ENCODE measurements around the gene SSUH2. TPM values are rescaled to one million over a fixed set of nuclear protein-coding genes. Genes with fewer than 3 reads are reported as not detected.
A peak's percentile ranks its signal among the peaks of the same experiment; 100 is the strongest.
"Not testable (repeated sequence)": the region's sequence is repeated elsewhere in the genome, so short reads cannot be mapped to it uniquely, and the experiment has no call there.

SSUH2 gene, protein sequence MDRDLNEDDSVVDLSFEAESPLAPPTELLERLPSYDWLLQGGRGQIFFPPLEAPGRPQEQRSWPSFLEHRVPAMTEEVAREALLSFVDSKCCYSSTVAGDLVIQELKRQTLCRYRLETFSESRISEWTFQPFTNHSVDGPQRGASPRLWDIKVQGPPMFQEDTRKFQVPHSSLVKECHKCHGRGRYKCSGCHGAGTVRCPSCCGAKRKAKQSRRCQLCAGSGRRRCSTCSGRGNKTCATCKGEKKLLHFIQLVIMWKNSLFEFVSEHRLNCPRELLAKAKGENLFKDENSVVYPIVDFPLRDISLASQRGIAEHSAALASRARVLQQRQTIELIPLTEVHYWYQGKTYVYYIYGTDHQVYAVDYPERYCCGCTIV
- total RNA-seq (2014; rRNA removed; shearing (Covaris generic)) = 0.24 and 1.5 TPM in 2 replicates

DNA sequence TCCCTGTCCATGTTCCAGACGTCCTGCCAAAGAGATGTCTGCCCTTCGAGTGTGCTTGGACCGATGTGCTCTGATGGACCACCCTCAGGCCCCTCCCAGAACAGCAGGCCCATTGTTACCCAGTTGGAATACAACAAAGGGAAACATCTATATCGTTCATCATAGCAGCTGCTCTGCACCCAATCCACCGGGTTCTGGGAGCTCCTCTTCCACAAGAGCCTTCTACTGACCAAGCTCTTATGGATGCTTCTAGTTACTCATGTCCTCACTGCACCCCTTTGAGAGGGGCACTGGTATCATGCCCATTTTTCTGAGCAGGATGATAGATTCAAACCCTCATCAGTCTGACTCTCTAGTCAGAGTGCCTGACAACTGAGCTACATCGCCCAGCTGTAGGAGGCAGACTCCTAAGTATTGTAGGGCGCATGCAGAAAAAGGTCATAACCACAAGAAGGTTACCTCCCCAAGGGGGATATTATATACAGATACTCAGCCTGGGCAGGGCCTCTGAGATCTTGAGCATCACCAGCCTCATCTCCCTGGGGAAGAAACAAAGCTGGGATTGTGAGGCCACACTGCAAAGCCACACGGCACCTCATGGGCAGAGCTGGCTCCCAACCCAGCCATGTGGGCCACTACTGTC lies at the start of gene SSUH2:
Gene SSUH2 (minus strand): TSS at position 51 of the 643 bp plus-strand sequence. CDS start 40 bp downstream, at position 11.
- DNase-seq (ENCODE audit: low read depth) = no peak

- DNase-seq (ENCODE audit: low read depth) = not testable (repeated sequence)
Observed at GRCh38 chr3:8691295-8691694, 46.7 kb upstream of the SSUH2 start.

- DNase-seq (ENCODE audit: low read depth) = not testable (repeated sequence)
Observed at GRCh38 chr3:8684992-8685391, 40.4 kb upstream of the SSUH2 start.

DNA sequence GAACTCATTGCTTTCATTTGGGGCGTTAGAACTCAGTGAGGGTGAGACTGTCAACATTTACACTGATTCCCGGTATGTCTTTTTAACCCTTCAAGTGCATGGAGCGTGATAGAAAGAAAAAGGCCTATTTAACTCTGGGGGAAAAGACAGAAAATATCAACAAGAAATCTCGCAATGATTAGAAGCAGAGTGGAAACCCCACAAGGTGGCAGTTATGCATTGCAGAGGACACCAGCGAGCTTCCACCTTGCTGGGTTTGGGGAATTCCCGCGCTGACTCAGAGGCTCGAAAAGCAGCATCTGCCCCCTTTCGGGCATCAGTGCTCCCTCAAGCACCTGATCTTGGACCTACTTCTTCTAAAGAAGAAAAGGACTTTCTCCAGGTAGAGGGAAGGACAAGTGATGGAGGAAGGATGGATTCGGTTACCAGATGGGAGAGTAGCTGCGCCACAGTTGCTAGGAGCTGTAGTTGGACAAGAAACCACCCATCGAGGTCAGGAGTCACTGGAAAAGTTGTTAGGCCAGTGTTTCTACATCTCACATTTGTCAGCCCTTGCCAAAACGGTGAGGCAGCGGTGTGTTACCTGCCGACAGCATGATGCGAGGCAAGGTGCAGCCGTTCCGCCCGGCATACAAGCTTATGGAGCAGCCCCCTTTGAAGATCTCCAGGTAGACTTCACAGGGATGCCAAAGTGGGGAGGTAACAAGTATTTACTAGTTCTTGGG lies 38.4 kb upstream of the SSUH2 start:
- DNase-seq (ENCODE audit: low read depth) = peak; percentile 33

- peak; percentile 70 for DNase-seq (ENCODE audit: low read depth)
Observed at GRCh38 chr3:8681881-8682538, 37.4 kb upstream of the SSUH2 start.

GRCh38 chr3:8681349-8681748 lies 36.8 kb upstream of the SSUH2 start:
- no peak for DNase-seq (ENCODE audit: low read depth)

DNA sequence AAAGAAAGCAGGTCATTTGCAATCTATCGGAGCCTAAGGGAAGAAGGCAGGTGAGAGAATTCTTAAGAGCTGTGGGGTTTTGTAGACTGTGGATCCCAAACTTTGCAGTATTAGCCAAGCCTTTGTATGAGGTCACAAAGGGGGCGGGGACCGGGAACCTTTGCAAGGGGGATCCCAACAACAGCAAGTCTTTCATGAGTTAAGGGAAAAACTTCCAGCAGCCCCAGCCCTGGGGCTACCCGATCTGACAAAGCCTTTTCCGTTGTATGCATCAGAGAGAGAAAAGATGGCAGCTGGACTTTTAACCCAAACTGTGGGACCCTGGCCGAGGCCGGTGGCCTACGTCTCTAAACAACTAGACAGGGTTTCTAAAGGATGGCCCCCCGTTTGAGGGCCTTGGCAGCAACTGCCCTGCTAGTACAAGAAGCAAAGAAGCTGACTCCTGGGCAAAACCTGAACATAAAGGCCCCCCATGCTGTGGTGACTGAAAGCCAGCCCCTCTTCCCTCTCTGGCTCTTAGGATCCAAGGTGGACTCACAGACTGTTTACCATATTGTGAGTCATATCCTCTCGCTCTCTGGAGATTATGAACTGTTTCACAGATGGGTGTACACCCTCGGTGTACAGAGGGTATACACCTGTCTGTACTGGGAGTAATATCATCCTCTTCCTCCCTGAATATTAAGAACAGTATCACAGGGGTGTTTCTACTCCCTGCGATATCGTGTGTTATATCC lies 35.4 kb upstream of the SSUH2 start:
- DNase-seq (ENCODE audit: low read depth) = peak; percentile 87

DNA sequence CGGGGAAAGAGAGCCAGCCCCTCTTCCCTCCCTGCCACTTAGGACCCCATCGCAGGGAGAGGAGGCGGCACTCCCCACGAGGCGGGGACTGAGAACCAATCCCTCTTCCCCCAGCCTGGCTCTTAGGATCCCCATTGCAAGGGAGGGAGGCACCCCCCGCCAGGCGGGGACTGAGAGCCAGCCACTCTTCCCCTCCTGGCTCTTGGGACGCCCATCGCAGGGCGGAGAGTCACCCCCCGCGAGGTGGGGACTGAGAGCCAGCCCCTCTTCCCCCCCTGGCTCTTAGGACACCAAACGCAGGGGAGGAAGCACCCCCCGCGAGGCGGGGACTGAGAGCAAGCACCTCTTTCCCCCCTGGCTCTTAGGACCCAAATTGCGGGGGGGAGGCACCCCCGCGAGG lies 34.2 kb upstream of the SSUH2 start:
- DNase-seq (ENCODE audit: low read depth) = peak; percentile 56

DNA sequence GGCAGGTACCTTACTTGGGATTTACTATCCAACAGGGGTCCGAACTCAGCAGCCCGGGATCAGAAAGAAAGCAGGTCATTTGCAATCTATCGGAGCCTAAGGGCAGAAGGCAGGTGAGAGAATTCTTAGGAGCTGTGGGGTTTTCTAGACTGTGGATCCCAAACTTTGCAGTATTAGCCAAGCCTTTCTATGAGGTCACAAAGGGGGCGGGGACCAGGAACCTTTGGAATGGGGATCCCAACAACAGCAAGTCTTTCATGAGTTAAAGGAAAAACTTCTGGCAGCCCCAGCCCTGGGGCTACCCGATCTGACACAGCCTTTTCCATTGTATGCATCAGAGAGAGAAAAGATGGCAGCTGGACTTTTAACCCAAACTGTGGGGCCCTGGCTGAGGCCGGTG lies 32.7 kb upstream of the SSUH2 start:
- peak; percentile 24 for DNase-seq (ENCODE audit: low read depth)

GRCh38 chr3:8675591-8675990 lies 31.0 kb upstream of the SSUH2 start:
- peak; percentile 81 for DNase-seq (ENCODE audit: low read depth)

DNA sequence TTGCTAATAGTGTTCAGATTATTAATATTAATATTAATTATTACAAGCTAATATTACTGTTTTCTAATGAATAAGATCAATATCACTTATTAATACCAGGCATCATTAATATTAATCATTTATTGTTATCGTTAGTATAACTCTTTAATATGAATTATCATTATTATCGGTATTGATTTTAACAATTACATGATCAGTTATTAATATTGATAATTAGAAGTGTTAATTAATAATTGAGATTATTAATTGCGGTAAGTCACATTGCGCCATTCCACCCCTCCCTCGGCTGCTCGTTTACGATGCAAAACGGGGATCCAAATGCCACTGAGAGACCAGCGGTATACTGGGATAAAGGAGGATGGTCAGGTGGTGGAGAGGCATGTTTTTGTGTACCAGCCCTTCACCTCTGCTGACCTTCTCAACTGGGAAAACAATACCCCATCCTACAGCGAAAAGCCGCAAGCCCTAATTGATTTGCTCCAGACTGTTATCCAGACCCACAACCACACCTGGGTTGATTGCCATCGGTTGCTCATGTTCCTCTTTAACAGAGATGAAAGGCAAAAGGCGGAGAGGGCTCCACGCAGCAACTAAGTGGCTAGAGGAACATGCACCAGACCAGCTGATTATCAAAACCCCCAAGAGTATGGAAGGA lies 28.6 kb upstream of the SSUH2 start:
- no peak for DNase-seq (ENCODE audit: low read depth)

DNA sequence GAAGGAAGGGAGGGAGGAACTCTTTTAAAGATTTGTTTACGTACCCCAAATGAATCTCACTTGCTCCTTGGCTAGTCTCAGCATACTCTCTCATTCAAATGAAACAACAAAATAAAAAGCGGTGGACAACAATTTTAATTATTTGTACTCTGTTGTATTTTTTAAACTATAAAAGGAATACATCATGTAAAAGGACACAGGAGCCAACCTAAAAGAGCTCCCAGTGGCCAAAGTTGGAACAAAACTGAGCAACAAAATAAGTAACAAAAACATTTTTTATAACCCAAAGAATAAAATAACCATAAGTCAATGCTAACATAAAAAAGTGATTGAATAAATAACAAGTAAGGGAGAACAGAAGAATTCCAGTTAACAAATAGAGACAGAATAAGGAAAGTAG lies 24.4 kb upstream of the SSUH2 start:
- no peak for DNase-seq (ENCODE audit: low read depth)

DNA sequence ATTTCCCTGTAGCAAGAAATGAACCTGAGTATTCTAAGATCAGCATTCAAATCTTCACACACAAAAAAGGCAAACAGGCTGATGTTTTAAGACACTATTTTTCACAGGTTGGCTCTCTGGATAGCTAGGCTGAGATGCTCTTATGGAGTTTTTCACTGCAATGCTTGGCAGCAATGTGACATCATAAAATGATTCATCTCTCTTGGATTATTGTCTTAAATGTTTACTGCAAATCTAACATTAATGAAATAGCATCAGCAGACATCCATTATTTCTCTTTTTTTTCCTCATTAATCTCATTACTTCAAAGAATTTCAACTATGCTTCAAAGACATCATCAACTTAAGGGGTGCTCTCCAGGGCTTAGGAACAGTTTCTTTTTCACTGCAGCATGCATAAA lies 23.6 kb upstream of the SSUH2 start:
- DNase-seq (ENCODE audit: low read depth) = no peak

DNA sequence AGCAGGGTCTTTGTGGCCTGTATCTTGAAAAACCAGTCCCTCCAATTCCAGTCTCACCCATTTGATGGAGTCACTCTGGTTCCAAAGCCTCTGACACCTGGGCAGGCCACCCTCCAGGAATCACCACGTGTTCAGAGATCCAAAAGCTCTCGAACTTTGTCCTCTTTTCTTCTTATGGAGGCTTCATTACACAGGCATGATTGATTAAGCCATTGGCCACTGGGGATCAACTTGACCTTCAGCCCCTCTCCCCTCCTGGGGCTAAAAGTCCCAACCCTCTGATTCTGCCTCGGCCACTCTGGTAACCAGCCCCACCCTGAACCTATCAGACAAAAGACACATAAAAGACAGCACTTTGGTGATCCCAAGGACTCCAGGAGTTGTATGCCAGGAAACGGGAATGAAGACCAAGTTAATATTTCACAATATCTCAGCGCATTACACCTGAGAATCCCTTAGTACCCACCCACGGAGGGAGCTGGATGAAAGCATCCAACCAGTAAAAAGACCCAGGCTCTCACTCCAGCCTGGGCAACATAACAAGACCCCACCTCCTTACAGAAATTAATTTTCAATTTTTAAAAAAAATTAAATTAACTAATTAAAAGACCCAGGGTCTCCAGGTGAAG lies 23.0 kb upstream of the SSUH2 start:
- DNase-seq (ENCODE audit: low read depth) = no peak

- DNase-seq (ENCODE audit: low read depth) = peak; percentile 61
Observed at GRCh38 chr3:8665407-8665896, 20.9 kb upstream of the SSUH2 start.

GRCh38 chr3:8663177-8664061 lies 18.8 kb upstream of the SSUH2 start:
- DNase-seq (ENCODE audit: low read depth) = peak; percentile 72

DNA sequence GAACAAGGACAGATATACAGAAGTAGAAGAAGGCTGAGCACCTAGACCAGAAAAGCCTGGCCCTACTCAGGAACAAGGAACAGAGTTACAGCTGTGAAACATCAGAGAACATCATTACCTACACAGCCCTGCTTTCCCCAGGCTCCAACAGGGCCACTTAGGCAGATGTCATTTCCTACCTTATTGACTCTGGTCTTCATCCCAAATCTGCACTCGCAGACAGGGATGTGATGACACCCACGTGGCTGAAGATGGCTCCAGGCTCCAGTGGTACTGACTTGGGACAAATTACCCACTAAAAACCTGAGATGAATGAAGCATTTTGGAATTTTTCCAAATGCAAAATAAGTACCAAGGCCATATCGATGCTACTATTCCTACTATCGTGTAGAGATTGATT lies 18.0 kb upstream of the SSUH2 start:
- DNase-seq (ENCODE audit: low read depth) = no peak

DNA sequence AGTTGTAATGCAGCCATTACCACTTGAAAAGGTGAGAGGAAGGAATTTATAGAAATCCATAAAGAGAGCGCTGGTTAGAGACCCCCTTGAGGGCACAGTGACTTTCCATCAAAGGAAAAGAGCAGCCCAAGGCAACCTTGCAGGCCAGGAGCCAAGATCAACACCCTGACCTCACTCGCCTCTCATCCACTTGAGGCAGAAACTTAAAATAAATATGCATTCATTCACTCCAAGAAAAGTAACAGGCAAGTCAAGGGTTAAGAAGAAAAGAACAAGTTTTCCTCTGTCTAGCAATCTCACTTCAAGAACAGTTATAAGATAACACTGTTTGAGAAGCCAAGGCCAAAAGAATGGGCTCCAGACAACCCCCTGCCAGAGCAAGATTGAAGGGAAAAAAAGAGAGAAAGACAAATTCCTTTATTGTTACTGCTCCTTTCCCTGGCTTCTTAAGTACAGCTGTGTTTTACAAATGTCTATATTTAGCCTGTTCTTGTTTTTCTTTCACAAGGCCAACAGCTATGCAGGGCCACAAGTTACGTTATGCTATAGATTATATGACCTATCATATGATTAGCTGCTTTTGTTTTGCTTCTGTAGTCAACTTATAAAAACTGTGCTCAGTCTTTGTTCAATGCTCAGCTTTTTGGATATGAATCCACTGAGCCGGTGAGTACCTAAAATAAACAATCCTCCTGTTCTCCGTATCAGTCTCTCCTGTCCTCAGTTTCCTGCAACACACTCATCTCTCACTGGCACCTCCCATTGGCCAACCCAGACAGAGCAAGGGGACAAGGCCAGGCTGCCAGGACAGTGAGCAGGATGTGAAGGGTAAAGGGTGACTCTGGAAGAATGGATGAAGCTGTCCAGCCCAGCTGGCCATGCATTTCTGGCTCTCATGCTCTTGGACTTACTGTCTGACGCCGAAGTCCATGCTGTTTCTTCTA lies 15.8 kb upstream of the SSUH2 start:
- DNase-seq (ENCODE audit: low read depth) = peak; percentile 19

Data from RPMI7951 (cell line).